ENCODE results near the gene CD82.

- no peak for TF ChIP-seq SMC3 (IDR thresholded peaks at IDR 0.05; ENCODE audit: low read length)
- TF ChIP-seq TAF1 (CRISPR knock-in tag; IDR thresholded peaks at IDR 0.05), result no peak
- TF ChIP-seq ZNF766 (CRISPR knock-in tag; IDR thresholded peaks at IDR 0.05; ENCODE audit: borderline replicate concordance), result no peak
- TF ChIP-seq EP300 (IDR thresholded peaks at IDR 0.05; ENCODE audit: low read depth in 2 of 2, low read length in 2 of 2), result no peak
- TF ChIP-seq EP300 (CRISPR knock-in tag; IDR thresholded peaks at IDR 0.05; ENCODE audit: borderline replicate concordance), result no peak
- no peak for TF ChIP-seq ZNF792 (CRISPR knock-in tag; IDR thresholded peaks at IDR 0.05)
- TF ChIP-seq ZZZ3 (CRISPR knock-in tag; IDR thresholded peaks at IDR 0.05; ENCODE audit: borderline replicate concordance), result no peak
- no peak for TF ChIP-seq KDM6A (CRISPR knock-in tag; IDR thresholded peaks at IDR 0.05; ENCODE audit: low read depth)
- TF ChIP-seq, protein P1, sequence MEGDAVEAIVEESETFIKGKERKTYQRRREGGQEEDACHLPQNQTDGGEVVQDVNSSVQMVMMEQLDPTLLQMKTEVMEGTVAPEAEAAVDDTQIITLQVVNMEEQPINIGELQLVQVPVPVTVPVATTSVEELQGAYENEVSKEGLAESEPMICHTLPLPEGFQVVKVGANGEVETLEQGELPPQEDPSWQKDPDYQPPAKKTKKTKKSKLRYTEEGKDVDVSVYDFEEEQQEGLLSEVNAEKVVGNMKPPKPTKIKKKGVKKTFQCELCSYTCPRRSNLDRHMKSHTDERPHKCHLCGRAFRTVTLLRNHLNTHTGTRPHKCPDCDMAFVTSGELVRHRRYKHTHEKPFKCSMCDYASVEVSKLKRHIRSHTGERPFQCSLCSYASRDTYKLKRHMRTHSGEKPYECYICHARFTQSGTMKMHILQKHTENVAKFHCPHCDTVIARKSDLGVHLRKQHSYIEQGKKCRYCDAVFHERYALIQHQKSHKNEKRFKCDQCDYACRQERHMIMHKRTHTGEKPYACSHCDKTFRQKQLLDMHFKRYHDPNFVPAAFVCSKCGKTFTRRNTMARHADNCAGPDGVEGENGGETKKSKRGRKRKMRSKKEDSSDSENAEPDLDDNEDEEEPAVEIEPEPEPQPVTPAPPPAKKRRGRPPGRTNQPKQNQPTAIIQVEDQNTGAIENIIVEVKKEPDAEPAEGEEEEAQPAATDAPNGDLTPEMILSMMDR (CRISPR knock-in tag; IDR thresholded peaks at IDR 0.05), result no peak
- TF ChIP-seq ATF7 (IDR thresholded peaks at IDR 0.05), result no peak
- TF ChIP-seq ATF7 (CRISPR knock-in tag; IDR thresholded peaks at IDR 0.05), result no peak
- TF ChIP-seq, protein P2, sequence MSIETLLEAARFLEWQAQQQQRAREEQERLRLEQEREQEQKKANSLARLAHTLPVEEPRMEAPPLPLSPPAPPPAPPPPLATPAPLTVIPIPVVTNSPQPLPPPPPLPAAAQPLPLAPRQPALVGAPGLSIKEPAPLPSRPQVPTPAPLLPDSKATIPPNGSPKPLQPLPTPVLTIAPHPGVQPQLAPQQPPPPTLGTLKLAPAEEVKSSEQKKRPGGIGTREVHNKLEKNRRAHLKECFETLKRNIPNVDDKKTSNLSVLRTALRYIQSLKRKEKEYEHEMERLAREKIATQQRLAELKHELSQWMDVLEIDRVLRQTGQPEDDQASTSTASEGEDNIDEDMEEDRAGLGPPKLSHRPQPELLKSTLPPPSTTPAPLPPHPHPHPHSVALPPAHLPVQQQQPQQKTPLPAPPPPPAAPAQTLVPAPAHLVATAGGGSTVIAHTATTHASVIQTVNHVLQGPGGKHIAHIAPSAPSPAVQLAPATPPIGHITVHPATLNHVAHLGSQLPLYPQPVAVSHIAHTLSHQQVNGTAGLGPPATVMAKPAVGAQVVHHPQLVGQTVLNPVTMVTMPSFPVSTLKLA (IDR thresholded peaks at IDR 0.05), result no peak
- TF ChIP-seq, protein P3, sequence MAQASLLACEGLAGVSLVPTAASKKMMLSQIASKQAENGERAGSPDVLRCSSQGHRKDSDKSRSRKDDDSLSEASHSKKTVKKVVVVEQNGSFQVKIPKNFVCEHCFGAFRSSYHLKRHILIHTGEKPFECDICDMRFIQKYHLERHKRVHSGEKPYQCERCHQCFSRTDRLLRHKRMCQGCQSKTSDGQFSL (CRISPR knock-in tag; IDR thresholded peaks at IDR 0.05), result no peak
- TF ChIP-seq, protein P4, sequence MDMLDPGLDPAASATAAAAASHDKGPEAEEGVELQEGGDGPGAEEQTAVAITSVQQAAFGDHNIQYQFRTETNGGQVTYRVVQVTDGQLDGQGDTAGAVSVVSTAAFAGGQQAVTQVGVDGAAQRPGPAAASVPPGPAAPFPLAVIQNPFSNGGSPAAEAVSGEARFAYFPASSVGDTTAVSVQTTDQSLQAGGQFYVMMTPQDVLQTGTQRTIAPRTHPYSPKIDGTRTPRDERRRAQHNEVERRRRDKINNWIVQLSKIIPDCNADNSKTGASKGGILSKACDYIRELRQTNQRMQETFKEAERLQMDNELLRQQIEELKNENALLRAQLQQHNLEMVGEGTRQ (IDR thresholded peaks at IDR 0.05; ENCODE audit: low read depth, low read length), result no peak
- TF ChIP-seq, protein P4 (CRISPR knock-in tag; IDR thresholded peaks at IDR 0.05; ENCODE audit: borderline replicate concordance), result no peak
- TF ChIP-seq ZBTB8A (CRISPR knock-in tag; IDR thresholded peaks at IDR 0.05; ENCODE audit: borderline replicate concordance, low read depth), result no peak
Observed at GRCh38 chr11:44530413-44531115, 34.9 kb upstream of the CD82 start.
